GM12873 (cell line): Measurements from ENCODE around the gene PRTFDC1.

Experiments
- TF ChIP-seq, protein P1 (sequence below): IDR thresholded peaks from 2 replicates; pipeline ENCODE4 v1.5.1; 2012; ENCODE audit warnings: low read depth, mild to moderate bottlenecking, moderate library complexity, low read length, control low read depth; ENCODE audit not compliant: insufficient read depth; ENCODE audit errors: missing control alignments

Gene PRTFDC1

GRCh38 chr10:24963521-24964041 lies 11.2 kb upstream of the PRTFDC1 start:
- TF ChIP-seq, protein P1, sequence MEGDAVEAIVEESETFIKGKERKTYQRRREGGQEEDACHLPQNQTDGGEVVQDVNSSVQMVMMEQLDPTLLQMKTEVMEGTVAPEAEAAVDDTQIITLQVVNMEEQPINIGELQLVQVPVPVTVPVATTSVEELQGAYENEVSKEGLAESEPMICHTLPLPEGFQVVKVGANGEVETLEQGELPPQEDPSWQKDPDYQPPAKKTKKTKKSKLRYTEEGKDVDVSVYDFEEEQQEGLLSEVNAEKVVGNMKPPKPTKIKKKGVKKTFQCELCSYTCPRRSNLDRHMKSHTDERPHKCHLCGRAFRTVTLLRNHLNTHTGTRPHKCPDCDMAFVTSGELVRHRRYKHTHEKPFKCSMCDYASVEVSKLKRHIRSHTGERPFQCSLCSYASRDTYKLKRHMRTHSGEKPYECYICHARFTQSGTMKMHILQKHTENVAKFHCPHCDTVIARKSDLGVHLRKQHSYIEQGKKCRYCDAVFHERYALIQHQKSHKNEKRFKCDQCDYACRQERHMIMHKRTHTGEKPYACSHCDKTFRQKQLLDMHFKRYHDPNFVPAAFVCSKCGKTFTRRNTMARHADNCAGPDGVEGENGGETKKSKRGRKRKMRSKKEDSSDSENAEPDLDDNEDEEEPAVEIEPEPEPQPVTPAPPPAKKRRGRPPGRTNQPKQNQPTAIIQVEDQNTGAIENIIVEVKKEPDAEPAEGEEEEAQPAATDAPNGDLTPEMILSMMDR: no peak

DNA sequence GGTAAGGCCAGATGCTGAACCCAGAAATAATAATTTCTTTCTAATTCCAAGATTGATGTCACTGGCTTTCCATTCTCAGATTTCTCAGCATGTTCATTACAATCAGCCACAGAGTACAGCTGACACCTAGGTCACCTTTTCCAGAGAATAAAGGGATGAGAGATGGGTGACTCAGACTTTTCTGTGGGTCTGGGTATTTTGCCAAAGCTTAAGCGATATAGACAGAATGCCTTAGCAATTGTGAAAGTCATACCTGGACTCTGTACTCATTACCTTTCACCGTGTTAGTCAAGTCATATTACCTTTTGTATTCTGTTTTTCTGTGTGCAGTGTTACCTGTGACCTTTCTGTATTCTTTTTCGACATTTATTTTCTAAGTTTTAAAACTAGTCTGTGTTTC lies 10.6 kb upstream of the PRTFDC1 start:
- TF ChIP-seq, protein P1: no peak

DNA sequence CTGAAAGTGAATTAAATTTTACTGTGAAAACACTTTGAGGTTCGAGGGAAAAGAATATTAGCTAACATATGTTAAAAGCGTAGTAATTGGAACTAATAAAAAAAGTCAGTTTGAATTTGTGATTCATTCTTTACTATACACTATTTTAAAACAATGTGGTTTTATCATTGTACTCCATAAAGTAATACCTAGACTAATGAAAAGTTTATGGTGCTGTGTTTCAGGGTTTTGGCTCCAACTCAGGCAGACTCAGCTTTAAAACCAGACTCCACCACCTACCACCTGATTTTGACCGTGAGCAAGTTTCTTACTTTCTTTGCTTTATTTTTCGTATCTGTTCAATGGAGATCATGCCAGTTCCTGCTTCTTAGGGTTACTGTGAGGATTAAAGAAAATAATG lies 9.2 kb upstream of the PRTFDC1 start:
- TF ChIP-seq, protein P1: no peak

- TF ChIP-seq, protein P1: no peak
These were observed 7.0 kb upstream of the PRTFDC1 start for GRCh38 chr10:24959382-24959730.

DNA sequence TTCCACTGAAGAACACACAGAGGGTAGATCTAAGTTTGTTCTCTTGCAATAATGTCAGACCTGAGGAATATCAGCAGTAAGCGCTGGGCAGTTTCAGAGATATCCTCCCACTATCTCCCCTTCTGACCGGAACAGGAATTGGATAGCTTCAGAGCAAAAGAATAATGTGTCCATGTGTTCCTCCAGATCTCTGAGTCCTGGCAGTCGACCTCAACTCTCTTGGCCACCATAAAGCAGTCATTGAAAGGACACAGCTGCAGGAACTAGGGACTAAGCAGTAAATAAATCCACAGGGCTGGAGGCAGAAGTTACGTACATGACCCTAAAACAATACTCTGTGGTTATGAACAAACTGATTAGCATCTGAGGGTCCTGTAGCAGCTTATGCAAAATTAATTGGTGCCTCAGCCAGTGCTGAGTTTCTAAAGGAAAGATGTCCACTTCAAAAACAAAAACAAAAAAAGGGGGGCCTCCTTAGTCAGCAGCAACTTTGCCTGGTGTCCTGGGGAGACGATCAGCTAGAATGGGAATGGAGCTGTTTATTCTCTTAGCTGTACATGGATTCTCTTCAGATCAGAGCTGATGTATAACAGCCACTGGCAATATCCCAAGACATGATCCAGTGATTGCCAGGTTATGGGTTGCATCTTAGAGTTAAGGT lies 6.4 kb upstream of the PRTFDC1 start:
- TF ChIP-seq, protein P1: no peak

GRCh38 chr10:24958091-24958720 lies 5.8 kb upstream of the PRTFDC1 start:
- TF ChIP-seq, protein P1: no peak

DNA sequence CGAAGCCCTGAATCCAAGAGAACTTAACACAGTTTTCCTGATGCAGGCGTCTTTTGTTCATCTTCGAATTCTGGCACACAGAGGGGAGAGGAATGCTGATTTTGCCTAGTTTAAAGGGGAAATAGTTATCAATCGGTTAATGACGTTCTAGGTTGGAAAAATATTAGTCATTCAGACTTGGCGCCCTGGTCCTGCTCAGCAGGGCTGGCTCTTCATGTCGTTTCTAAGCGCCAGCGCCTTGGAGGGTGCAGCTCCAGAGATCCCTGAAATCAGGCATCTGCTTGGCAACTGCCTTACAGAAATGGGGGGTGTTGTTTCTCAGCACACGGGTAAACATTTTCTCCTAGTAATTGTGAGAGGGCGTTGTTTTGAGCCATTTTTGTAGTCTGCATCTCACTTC lies 1.3 kb upstream of the PRTFDC1 start:
- TF ChIP-seq, protein P1: no peak
